ENCODE measurements around the gene WDR86. TPM values are rescaled to one million over a fixed set of nuclear protein-coding genes. Genes with fewer than 3 reads are reported as not detected.

Gene WDR86
- 10 to 100 TPM; 24.3 to 52.0 (median 39.1) TPM for polyA plus RNA-seq (ENCODE audit: insufficient read length in 3 of 3)
- long read RNA-seq, donor 1, transcript WDR86-205 (2 exons, 1,057 nt): major isoform, 6 of 12 reads
- long read RNA-seq, donor 1, partial matches to known transcripts: 0 of 12 reads
- long read RNA-seq, donor 1, other reads (novel, unspliced or antisense): 0 of 12 reads
- long read RNA-seq, donor 2, partial matches to known transcripts: 0 of 7 reads
- long read RNA-seq, donor 2, other reads (novel, unspliced or antisense): 0 of 7 reads
- long read RNA-seq, donor 3, transcript WDR86-201 (6 exons, 2,023 nt): major isoform, 7 of 14 reads
- long read RNA-seq, donor 3, partial matches to known transcripts: 0 of 14 reads
- long read RNA-seq, donor 3, other reads (novel, unspliced or antisense): 0 of 14 reads
- long read RNA-seq, donor 4, partial matches to known transcripts: 55 of 63 reads
- long read RNA-seq, donor 4, other reads (novel, unspliced or antisense): 0 of 63 reads
- long read RNA-seq, donor 5: 0 reads
- long read RNA-seq, donor 6, transcript WDR86-205 (2 exons, 1,057 nt): major isoform, 6 of 10 reads
- long read RNA-seq, donor 6, partial matches to known transcripts: 0 of 10 reads
- long read RNA-seq, donor 6, other reads (novel, unspliced or antisense): 0 of 10 reads
- long read RNA-seq, donor 7, partial matches to known transcripts: 0 of 7 reads
- long read RNA-seq, donor 7, other reads (novel, unspliced or antisense): 0 of 7 reads
- long read RNA-seq, donor 8: 0 reads
- long read RNA-seq, donor 9, transcript WDR86-205 (2 exons, 1,057 nt): major isoform, 8 of 12 reads
- long read RNA-seq, donor 9, partial matches to known transcripts: 0 of 12 reads
- long read RNA-seq, donor 9, other reads (novel, unspliced or antisense): 0 of 12 reads
- long read RNA-seq, donor 10, transcript WDR86-205 (2 exons, 1,057 nt): major isoform, 5 of 11 reads
- long read RNA-seq, donor 10, partial matches to known transcripts: 0 of 11 reads
- long read RNA-seq, donor 10, other reads (novel, unspliced or antisense): 0 of 11 reads
- long read RNA-seq, donor 11, partial matches to known transcripts: 0 of 4 reads
- long read RNA-seq, donor 11, other reads (novel, unspliced or antisense): 0 of 4 reads
- long read RNA-seq, donor 12, partial matches to known transcripts: 0 of 5 reads
- long read RNA-seq, donor 12, other reads (novel, unspliced or antisense): 0 of 5 reads
- long read RNA-seq, donor 13: 0 reads
- long read RNA-seq, donor 14, partial matches to known transcripts: 0 of 9 reads
- long read RNA-seq, donor 14, other reads (novel, unspliced or antisense): 0 of 9 reads
- long read RNA-seq, donor 15, partial matches to known transcripts: 0 of 4 reads
- long read RNA-seq, donor 15, other reads (novel, unspliced or antisense): 0 of 4 reads
- long read RNA-seq, donor 16, transcript WDR86-201 (6 exons, 2,023 nt): major isoform, 13 of 24 reads
- long read RNA-seq, donor 16, partial matches to known transcripts: 5 of 24 reads
- long read RNA-seq, donor 16, other reads (novel, unspliced or antisense): 0 of 24 reads

- DNase-seq (ENCODE audit: extremely low read depth in 1 of 11, low read depth in 9 of 11, low spot score in 4 of 11): peak in 6 of 11 donors; percentile 61 to 75 (median 72)
These were observed at the start of gene WDR86 for GRCh38 chr7:151409667-151410404. Gene WDR86 (minus strand): TSS chr7:151410038. CDS start chr7:151409589, 449 bp downstream.

GRCh38 chr7:151457534-151457933 lies 47.7 kb upstream of the WDR86 start:
- DNase-seq (ENCODE audit: extremely low read depth in 1 of 11, low read depth in 9 of 11, low spot score in 4 of 11): no peak

- DNase-seq (ENCODE audit: extremely low read depth in 1 of 11, low read depth in 9 of 11, low spot score in 4 of 11): no peak
These were observed 46.9 kb upstream of the WDR86 start for GRCh38 chr7:151456782-151457181.

GRCh38 chr7:151456276-151456675 lies 46.4 kb upstream of the WDR86 start:
- DNase-seq (ENCODE audit: extremely low read depth in 1 of 11, low read depth in 9 of 11, low spot score in 4 of 11): no peak

GRCh38 chr7:151455690-151456089 lies 45.9 kb upstream of the WDR86 start:
- DNase-seq (ENCODE audit: extremely low read depth in 1 of 11, low read depth in 9 of 11, low spot score in 4 of 11): no peak

GRCh38 chr7:151454932-151455530 lies 45.2 kb upstream of the WDR86 start:
- DNase-seq (ENCODE audit: extremely low read depth in 1 of 11, low read depth in 9 of 11, low spot score in 4 of 11): no peak

- peak in 2 of 11 donors; percentile 36 to 59 for DNase-seq (ENCODE audit: extremely low read depth in 1 of 11, low read depth in 9 of 11, low spot score in 4 of 11)
These were observed 44.5 kb upstream of the WDR86 start for GRCh38 chr7:151454305-151454704.

GRCh38 chr7:151453326-151453791 lies 43.5 kb upstream of the WDR86 start:
- DNase-seq (ENCODE audit: extremely low read depth in 1 of 11, low read depth in 9 of 11, low spot score in 4 of 11): no peak

GRCh38 chr7:151452680-151453325 lies 43.0 kb upstream of the WDR86 start:
- DNase-seq (ENCODE audit: extremely low read depth in 1 of 11, low read depth in 9 of 11, low spot score in 4 of 11): no peak

GRCh38 chr7:151451626-151452571 lies 42.1 kb upstream of the WDR86 start:
- no peak for DNase-seq (ENCODE audit: extremely low read depth in 1 of 11, low read depth in 9 of 11, low spot score in 4 of 11)

GRCh38 chr7:151451156-151451555 lies 41.3 kb upstream of the WDR86 start:
- no peak for DNase-seq (ENCODE audit: extremely low read depth in 1 of 11, low read depth in 9 of 11, low spot score in 4 of 11)

- DNase-seq (ENCODE audit: extremely low read depth in 1 of 11, low read depth in 9 of 11, low spot score in 4 of 11): no peak
These were observed 40.2 kb upstream of the WDR86 start for GRCh38 chr7:151449990-151450389.

- DNase-seq (ENCODE audit: extremely low read depth in 1 of 11, low read depth in 9 of 11, low spot score in 4 of 11): peak in 3 of 11 donors; percentile 60 to 65 (median 60)
These were observed 38.7 kb upstream of the WDR86 start for GRCh38 chr7:151448261-151449252.

GRCh38 chr7:151447901-151448260 lies 38.0 kb upstream of the WDR86 start:
- no peak for DNase-seq (ENCODE audit: extremely low read depth in 1 of 11, low read depth in 9 of 11, low spot score in 4 of 11)

GRCh38 chr7:151447312-151447711 lies 37.5 kb upstream of the WDR86 start:
- DNase-seq (ENCODE audit: extremely low read depth in 1 of 11, low read depth in 9 of 11, low spot score in 4 of 11): no peak
